MM.1S (cell line): ENCODE results near the gene CLINT1.

Experiments used
- DNase-seq: peaks from one replicate; pipeline ENCODE4 v3.0.0-alpha.2; 2015
- H2AFZ ChIP-seq: fragments of 300-600 bp; sonication (generic); 2 replicates; pipeline ENCODE4 v1.6.0; 2016; ENCODE audit warnings: antibody characterized with exemption, low read length
- H3F3A ChIP-seq: fragments of 300-600 bp; sonication (generic); 2 replicates; pipeline ENCODE4 v1.6.1; 2016; ENCODE audit warnings: mild to moderate bottlenecking, antibody characterized with exemption, low read length, moderate library complexity, mixed read lengths; ENCODE audit not compliant: insufficient read depth
- H3K27ac ChIP-seq: fragments of 300-600 bp; sonication (generic); 2 replicates; pipeline ENCODE4 v1.5.1; 2016; ENCODE audit warnings: mild to moderate bottlenecking, low read length
- H3K27me3 ChIP-seq: fragments of 300-600 bp; sonication (generic); replicated peaks from 2 replicates; pipeline ENCODE4 v1.6.0; 2016; ENCODE audit warnings: low read length; ENCODE audit not compliant: insufficient read depth
- H3K36me3 ChIP-seq: fragments of 300-600 bp; sonication (generic); replicated peaks from 2 replicates; pipeline ENCODE4 v1.6.1; 2016; ENCODE audit warnings: mild to moderate bottlenecking, low read length, mixed read lengths; ENCODE audit not compliant: insufficient read depth
- H3K4me1 ChIP-seq: fragments of 300-600 bp; sonication (generic); 2 replicates; pipeline ENCODE4 v1.6.1; 2016; ENCODE audit warnings: low read length, mixed read lengths
- H3K4me2 ChIP-seq: fragments of 300-600 bp; sonication (generic); 2 replicates; pipeline ENCODE4 v1.6.0; 2016; ENCODE audit warnings: low read depth, low read length
- H3K4me3 ChIP-seq: fragments of 300-600 bp; sonication (generic); 2 replicates; pipeline ENCODE4 v1.5.1; 2016; ENCODE audit warnings: low read length, mixed read lengths
- H3K79me2 ChIP-seq: fragments of 300-600 bp; sonication (generic); 2 replicates; pipeline ENCODE4 v1.6.1; 2016; ENCODE audit warnings: mixed run types, low read length, mixed read lengths
- H3K9ac ChIP-seq: fragments of 300-600 bp; sonication (generic); 2 replicates; pipeline ENCODE4 v1.6.1; 2016; ENCODE audit warnings: low read length, mixed read lengths
- H3K9me2 ChIP-seq: fragments of 300-600 bp; sonication (generic); replicated peaks from 2 replicates; pipeline ENCODE4 v1.6.1; 2016; ENCODE audit warnings: mild to moderate bottlenecking, low read length, mixed read lengths; ENCODE audit not compliant: insufficient read depth
- H3K9me3 ChIP-seq: fragments of 300-600 bp; sonication (generic); replicated peaks from 2 replicates; pipeline ENCODE4 v1.6.1; 2016; ENCODE audit warnings: mild to moderate bottlenecking, low read length, mixed read lengths; ENCODE audit not compliant: insufficient read depth
- H4K20me1 ChIP-seq: fragments of 300-600 bp; sonication (generic); 2 replicates; pipeline ENCODE4 v1.6.1; 2016; ENCODE audit warnings: mild to moderate bottlenecking, low read length, moderate library complexity, mixed read lengths; ENCODE audit not compliant: insufficient read depth
- EZH2 ChIP-seq: fragments of 300-600 bp; sonication (generic); optimal IDR thresholded peaks from 2 replicates; pipeline ENCODE3; 2017; ENCODE audit warnings: low read depth, mild to moderate bottlenecking, antibody characterized with exemption, low read length, mixed read lengths
- EZH2phosphoT487 ChIP-seq: fragments of 300-600 bp; sonication (generic); IDR thresholded peaks from 2 replicates; pipeline ENCODE4 v1.6.1; 2018; ENCODE audit warnings: antibody characterized with exemption, low read length
- TF ChIP-seq, protein P1 (sequence below): fragments of 300-600 bp; sonication (generic); IDR thresholded peaks from 2 replicates; pipeline ENCODE4 v1.5.1; 2016; ENCODE audit warnings: antibody characterized with exemption, low read length, mixed read lengths

CLINT1 gene

DNA sequence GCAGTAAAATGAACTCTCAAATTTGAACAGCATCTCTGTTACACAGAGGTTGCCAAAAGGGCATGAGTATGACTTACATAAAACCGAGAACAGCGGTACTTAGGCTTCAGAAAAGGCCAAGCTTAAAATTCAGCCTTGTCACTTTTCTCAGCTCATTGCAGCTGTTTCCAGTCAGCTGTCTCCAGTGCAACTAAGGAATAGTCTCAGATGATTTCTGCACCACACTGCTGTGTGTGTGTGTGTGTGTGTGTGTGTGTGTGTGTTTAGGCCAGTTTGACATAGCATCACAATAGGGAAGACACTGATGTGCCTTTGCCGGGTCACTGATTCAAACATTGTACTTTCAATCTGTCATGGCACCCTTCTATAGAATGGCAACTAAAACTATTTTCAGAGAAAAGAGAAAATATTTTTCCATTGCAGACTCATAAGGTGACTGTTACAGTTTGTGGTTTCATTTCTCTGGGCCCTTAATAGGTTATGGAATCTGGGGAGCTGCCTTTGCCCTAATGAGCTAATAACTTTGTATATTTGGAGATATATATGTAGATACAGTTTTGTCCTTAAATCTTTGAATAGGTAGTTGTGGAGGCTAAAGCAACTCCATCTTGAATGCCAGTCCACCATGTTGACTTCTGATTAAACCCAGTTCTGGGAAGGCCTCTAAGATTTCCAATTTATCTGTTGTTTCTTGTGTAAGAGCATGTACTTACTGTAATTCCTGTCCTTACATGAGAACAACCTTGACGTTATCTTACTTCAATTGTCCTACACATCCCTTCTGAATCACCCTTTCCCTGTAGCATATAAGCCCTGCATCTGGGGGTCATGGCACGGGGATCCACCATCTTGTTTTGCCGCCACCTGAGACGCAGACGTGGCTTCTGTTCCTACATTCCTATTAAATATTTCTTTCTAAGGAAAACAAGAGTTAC is 110.9 kb downstream of the CLINT1 start:
- peaks cover 12% of the 10 kb centered on the region; the same call in 1 of the 2 replicates for H3K4me1 ChIP-seq

DNA sequence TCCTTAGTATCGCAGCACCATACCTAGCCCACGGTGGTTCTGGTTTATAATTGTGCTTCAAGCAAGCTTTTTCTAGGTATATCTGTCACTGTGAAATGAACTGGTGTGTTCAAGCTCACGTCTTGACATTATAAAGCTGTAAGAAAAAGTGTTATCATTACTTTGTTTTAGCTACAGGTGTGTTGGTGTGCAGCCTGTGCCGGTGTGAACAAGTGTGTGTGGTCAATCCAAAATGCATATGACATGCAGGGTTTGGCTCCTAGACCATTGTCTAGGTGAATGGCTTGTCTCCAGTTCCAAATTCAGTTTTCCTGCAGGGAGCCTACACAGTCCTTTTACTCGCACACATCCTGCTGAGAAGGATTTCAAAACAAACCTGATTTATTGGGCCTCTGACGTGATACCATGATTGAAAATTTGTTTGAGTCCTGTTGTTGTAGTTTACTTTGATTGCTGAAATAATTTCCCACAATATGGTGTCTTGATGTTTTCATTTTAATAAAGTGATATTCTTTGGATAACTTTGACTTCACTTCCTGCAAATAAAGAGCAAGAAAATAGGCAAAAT is 111.7 kb downstream of the CLINT1 start:
- no peak for DNase-seq
- peaks cover 21% of the 10 kb centered on the region for H3K79me2 ChIP-seq

More for the DNA sequence above, 110.9 kb downstream of the CLINT1 start:
- no peaks in the 10 kb centered on the region for H3K9me3 ChIP-seq
- H2AFZ ChIP-seq = no peak overlapping the region
- H3K36me3 ChIP-seq = no peaks in the 10 kb centered on the region
- H3K9me2 ChIP-seq = no peaks in the 10 kb centered on the region
- no peak overlapping the region for H3K4me2 ChIP-seq
- no peak overlapping the region for H3K27ac ChIP-seq
- no peaks in the 10 kb centered on the region for H3K27me3 ChIP-seq
- DNase-seq = no peak
- no peaks in the 10 kb centered on the region for H3F3A ChIP-seq
- H3K9ac ChIP-seq = no peak overlapping the region
- H4K20me1 ChIP-seq = no peaks in the 10 kb centered on the region
- TF ChIP-seq, protein P1, sequence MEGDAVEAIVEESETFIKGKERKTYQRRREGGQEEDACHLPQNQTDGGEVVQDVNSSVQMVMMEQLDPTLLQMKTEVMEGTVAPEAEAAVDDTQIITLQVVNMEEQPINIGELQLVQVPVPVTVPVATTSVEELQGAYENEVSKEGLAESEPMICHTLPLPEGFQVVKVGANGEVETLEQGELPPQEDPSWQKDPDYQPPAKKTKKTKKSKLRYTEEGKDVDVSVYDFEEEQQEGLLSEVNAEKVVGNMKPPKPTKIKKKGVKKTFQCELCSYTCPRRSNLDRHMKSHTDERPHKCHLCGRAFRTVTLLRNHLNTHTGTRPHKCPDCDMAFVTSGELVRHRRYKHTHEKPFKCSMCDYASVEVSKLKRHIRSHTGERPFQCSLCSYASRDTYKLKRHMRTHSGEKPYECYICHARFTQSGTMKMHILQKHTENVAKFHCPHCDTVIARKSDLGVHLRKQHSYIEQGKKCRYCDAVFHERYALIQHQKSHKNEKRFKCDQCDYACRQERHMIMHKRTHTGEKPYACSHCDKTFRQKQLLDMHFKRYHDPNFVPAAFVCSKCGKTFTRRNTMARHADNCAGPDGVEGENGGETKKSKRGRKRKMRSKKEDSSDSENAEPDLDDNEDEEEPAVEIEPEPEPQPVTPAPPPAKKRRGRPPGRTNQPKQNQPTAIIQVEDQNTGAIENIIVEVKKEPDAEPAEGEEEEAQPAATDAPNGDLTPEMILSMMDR = no peak
- TF ChIP-seq EZH2 (no peak), EZH2phosphoT487 (no peak)
- H3K79me2 ChIP-seq = peaks cover 21% of the 10 kb centered on the region
- H3K4me3 ChIP-seq = no peak overlapping the region

DNA sequence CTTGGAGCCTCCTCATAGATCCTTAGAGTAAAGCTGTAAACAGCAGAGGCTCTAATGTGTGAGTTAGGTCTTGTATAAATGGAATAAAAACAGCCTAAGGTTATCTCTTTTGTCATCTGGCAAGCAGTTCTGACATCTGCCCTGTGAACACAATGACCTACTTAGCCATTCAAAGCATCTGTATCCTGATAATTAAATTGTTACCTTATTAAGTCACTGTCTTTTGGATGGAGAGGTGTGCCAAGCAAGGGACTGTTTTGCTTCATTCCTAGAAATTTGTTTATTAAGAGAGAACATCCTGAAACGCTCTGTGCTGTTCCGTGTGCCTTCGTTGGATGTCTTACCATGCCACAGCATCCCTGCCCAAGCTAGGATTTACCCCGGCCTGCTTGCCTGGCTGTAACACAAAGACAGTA is 113.9 kb downstream of the CLINT1 start:
- no peaks in the 10 kb centered on the region for H4K20me1 ChIP-seq
- H2AFZ ChIP-seq = no peak overlapping the region
- TF ChIP-seq, protein P1 = no peak
- TF ChIP-seq EZH2 (no peak), EZH2phosphoT487 (no peak)
- no peaks in the 10 kb centered on the region for H3K9me3 ChIP-seq
- no peaks in the 10 kb centered on the region for H3F3A ChIP-seq
- peaks cover 19% of the 10 kb centered on the region for H3K79me2 ChIP-seq
- no peaks in the 10 kb centered on the region for H3K36me3 ChIP-seq
- no peak overlapping the region for H3K9ac ChIP-seq
- H3K9me2 ChIP-seq = no peaks in the 10 kb centered on the region
- no peak for DNase-seq
- peaks cover 12% of the 10 kb centered on the region; the same call in 1 of the 2 replicates for H3K4me1 ChIP-seq
- no peak overlapping the region for H3K27ac ChIP-seq
- H3K27me3 ChIP-seq = no peaks in the 10 kb centered on the region
- H3K4me2 ChIP-seq = peak overlapping the region; percentile 89; the same call in 1 of the 2 replicates
- no peak overlapping the region for H3K4me3 ChIP-seq

More for the DNA sequence above, 111.7 kb downstream of the CLINT1 start:
- H3K36me3 ChIP-seq = no peaks in the 10 kb centered on the region
- TF ChIP-seq, protein P1 = no peak
- TF ChIP-seq EZH2 (no peak), EZH2phosphoT487 (no peak)
- H3K27me3 ChIP-seq = no peaks in the 10 kb centered on the region
- H3K9me3 ChIP-seq = no peaks in the 10 kb centered on the region
- H3K4me1 ChIP-seq = peaks cover 12% of the 10 kb centered on the region; the same call in 1 of the 2 replicates
- no peaks in the 10 kb centered on the region for H3F3A ChIP-seq
- H3K9ac ChIP-seq = no peak overlapping the region
- no peaks in the 10 kb centered on the region for H3K9me2 ChIP-seq
- H3K4me3 ChIP-seq = no peak overlapping the region
- no peak overlapping the region for H3K4me2 ChIP-seq
- H2AFZ ChIP-seq = no peak overlapping the region
- no peak overlapping the region for H3K27ac ChIP-seq
- H4K20me1 ChIP-seq = no peaks in the 10 kb centered on the region
